Right lobe of liver (tissue), 6 donors: ENCODE data around the gene MREG. TPM values are rescaled to one million over a fixed set of nuclear protein-coding genes. Genes with fewer than 3 reads are reported as not detected.
"Not testable (repeated sequence)": the region's sequence is repeated elsewhere in the genome, so short reads cannot be mapped to it uniquely, and the experiment has no call there.

Experiments
- ATAC-seq, 4 donors: fragments of 200-7000 bp; cut with Tn5 transposase; one replicate each; pipeline ENCODE4 v1.9.1; 2020; ENCODE audit warnings: mild to moderate bottlenecking in 4 of 4, moderate library complexity in 4 of 4
- DNase-seq, 3 donors: peaks; one replicate each; pipeline ENCODE4 v3.0.0-alpha.2; 2020
- H3K27ac ChIP-seq, 3 donors: fragments of 200-600 bp; one replicate each; pipeline ENCODE4 v1.8.0; 2022
- H3K27me3 ChIP-seq, 2 donors: fragments of 200-600 bp; one replicate each; pipeline ENCODE4 v1.8.0; 2022
- H3K36me3 ChIP-seq, 4 donors: fragments of 200-600 bp; sonication (generic) in 1 of 4; one replicate each; pipeline versions ENCODE4 v1.5.1 to v1.8.0; 2017 to 2022; ENCODE audit warnings: control low read depth in 1 of 4
- H3K4me1 ChIP-seq, 4 donors: fragments of 200-600 bp; sonication (generic) in 1 of 4; one replicate each; pipeline versions ENCODE4 v1.5.1 to v1.8.0; 2017 to 2022; ENCODE audit warnings: control low read depth in 1 of 4
- H3K4me3 ChIP-seq, 3 donors: fragments of 200-600 bp; one replicate each; pipeline ENCODE4 v1.8.0; 2022
- H3K9me3 ChIP-seq, 4 donors: fragments of 200-600 bp; sonication (generic) in 1 of 4; one replicate each; pipeline versions ENCODE4 v1.5.1 to v1.8.0; 2017 to 2022; ENCODE audit warnings: control low read depth in 1 of 4
- CTCF ChIP-seq, 4 donors: fragments of 200-600 bp in 3 of 4; fragments of 450-650 bp in 1 of 4; IDR thresholded peaks; one replicate each; pipeline versions ENCODE4 v1.5.1 to v1.8.0; 2016 to 2022; ENCODE audit warnings: antibody characterized with exemption in 4 of 4, mild to moderate bottlenecking in 2 of 4
- POLR2A ChIP-seq: fragments of 450-650 bp; IDR thresholded peaks from one replicate; pipeline ENCODE4 v1.6.1; 2017; ENCODE audit warnings: antibody characterized with exemption, mild to moderate bottlenecking
- WGBS: methylation state at CpG from one replicate; pipeline ENCODE4 v1.1.6; 2018; ENCODE audit warnings: low coverage, low lambda C conversion rate; ENCODE audit not compliant: insufficient coverage; ENCODE audit errors: missing lambda C conversion rate; 5-methylcytosine and 5-hydroxymethylcytosine counted together
- intact Hi-C, 2 donors: fragments of 100-400 bp; cut with DNase I; formaldehyde crosslinking; loops; one replicate each; pipeline versions ENCODE4 v1.11.2 to v1.14.1; 2022
- total RNA-seq, 6 experiments: library from RNA; depleted of rRNA in 2 of 6; stranded (reverse); fragments of >200 nt in 2 of 6; fragmentation: NEBNext Ultra II Directional in 3 of 6; extraction: Animal tissue kit (Norgen Biotek cat#: 25700) in 3 of 6; gene quantifications; one replicate each; pipeline versions ENCODE4 v1.1.0 to v1.2.4, GENCODE V29; 2016 to 2023
- donor health status: DM: no; HTN: yes; CAD: no.
- donor health status: DM: no; HTN: no; CAD: no.
- donor health status: DM: no; HTN: no; CAD: no.
- donor health status: DM: no; HTN: yes; CAD: no.
- donor health status: DM: no; HTN: yes; CAD: no.

Gene MREG
- total RNA-seq, 6 experiments from 2014 or later, result 2.0 to 9.6 (median 5.0) TPM

- intact Hi-C loops, result no loop called here
- no peak for TF ChIP-seq POLR2A
- TF ChIP-seq CTCF (IDR thresholded peaks at IDR 0.05), result no peak
- Histone ChIP-seq H3K27ac (peak overlapping the region in 1 of 3 donors; percentile 38), H3K4me3 (no peak overlapping the region), H3K36me3 (peaks cover 0 to 12% (median 0%) of the 10 kb centered on the region in 4 donors), H3K27me3 (no peaks in the 10 kb centered on the region), H3K9me3 (no peaks in the 10 kb centered on the region), H3K4me1 (no peaks in the 10 kb centered on the region)
- ATAC-seq (peak in 2 of 4 donors; percentile 7 to 9), DNase-seq (no peak)
- WGBS, result 82% methylated on average over 2 of the region's 2 CpGs
Observed at GRCh38 chr2:215974700-215975429, 38.5 kb downstream of the MREG start.

GRCh38 chr2:215973954-215974699 is 39.2 kb downstream of the MREG start:
- Histone ChIP-seq H3K27me3 (no peaks in the 10 kb centered on the region), H3K36me3 (peaks cover 0 to 12% (median 0%) of the 10 kb centered on the region in 4 donors), H3K9me3 (no peaks in the 10 kb centered on the region), H3K4me1 (no peaks in the 10 kb centered on the region), H3K27ac (peak overlapping the region in 2 of 3 donors; percentile 37 to 38), H3K4me3 (no peak overlapping the region)
- TF ChIP-seq POLR2A (no peak), CTCF (IDR thresholded peaks at IDR 0.05) (no peak)
- DNase-seq (no peak), ATAC-seq (peak; percentile 78 to 97 (median 84))
- intact Hi-C loops, result no loop called here
- WGBS, result 37% methylated on average over 4 of the region's 6 CpGs

DNA sequence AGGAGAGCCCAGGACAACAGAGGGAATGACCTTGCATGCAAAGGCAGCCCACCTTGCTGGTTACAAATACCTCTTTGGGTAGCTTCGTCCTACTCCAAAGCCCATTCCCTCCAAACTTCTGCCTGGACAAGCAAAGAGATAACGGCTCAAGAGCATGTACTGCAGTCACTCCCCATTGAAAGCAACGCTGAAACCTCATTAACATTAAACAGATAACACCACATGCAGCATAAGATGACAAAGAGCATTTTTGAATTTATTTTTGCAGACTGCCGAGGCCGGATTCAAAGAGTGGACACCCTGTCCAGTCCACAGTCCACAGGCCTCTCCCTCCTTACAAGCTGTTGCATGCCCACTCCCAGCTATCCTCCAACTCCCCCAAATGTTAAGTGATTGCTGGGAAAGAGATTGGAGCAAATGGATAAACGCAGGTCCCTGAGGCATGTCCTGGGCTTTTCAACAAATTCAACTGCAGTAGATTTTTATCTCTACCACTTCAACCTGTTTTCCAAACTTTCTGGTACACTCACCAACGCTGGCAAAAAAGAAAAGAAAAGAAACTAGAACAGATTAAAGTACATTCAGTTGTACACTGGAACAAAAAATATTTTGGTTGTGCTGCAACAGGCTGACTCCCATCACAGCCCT is 40.1 kb downstream of the MREG start:
- H3K27ac ChIP-seq, result no peak overlapping the region
- H3K4me1 ChIP-seq, result no peaks in the 10 kb centered on the region
- no peak for DNase-seq
- no peak for TF ChIP-seq POLR2A
- TF ChIP-seq CTCF (IDR thresholded peaks at IDR 0.05), result no peak
- no peaks in the 10 kb centered on the region for H3K27me3 ChIP-seq
- no peaks in the 10 kb centered on the region for H3K9me3 ChIP-seq
- peaks cover 0 to 12% (median 0%) of the 10 kb centered on the region in 4 donors for H3K36me3 ChIP-seq
- intact Hi-C loops, result no loop called here
- no peak for ATAC-seq
- H3K4me3 ChIP-seq, result no peak overlapping the region
- 62% methylated on average over 5 of the region's 7 CpGs for WGBS

DNA sequence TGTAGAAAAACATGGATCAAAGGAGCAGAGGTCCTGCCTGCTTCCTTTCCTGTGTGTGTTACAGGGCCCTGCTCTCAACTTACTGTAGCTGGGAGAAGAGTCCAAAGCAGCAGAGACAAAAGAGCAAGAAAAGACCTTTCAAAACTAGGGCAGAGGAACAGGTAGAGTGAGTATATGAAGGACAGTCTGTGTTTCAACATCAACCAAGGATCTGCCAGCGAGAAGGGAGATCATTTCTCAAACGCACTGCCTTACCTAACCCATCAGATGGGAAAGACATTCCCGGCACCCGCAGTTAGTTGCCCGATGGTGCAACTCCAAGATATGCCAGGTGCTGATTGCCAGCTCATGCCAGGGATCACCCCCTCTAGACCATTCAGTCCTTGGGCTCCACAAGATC is 41.7 kb downstream of the MREG start:
- TF ChIP-seq CTCF (IDR thresholded peaks at IDR 0.05) (no peak), POLR2A (no peak)
- ATAC-seq (no peak), DNase-seq (no peak)
- Histone ChIP-seq H3K9me3 (no peaks in the 10 kb centered on the region), H3K36me3 (peaks cover 0 to 12% (median 0%) of the 10 kb centered on the region in 4 donors), H3K27ac (no peak overlapping the region), H3K4me3 (no peak overlapping the region), H3K4me1 (no peaks in the 10 kb centered on the region), H3K27me3 (no peaks in the 10 kb centered on the region)
- intact Hi-C loops, result no loop called here
- 100% methylated on average over 1 of the region's 5 CpGs for WGBS

GRCh38 chr2:215970894-215971293 is 42.5 kb downstream of the MREG start:
- intact Hi-C loops, H3K27me3 ChIP-seq, ATAC-seq, H3K4me3 ChIP-seq, DNase-seq, H3K9me3 ChIP-seq, H3K27ac ChIP-seq, H3K4me1 ChIP-seq: not testable (repeated sequence)
- peaks cover 0 to 12% (median 0%) of the 10 kb centered on the region in 4 donors for H3K36me3 ChIP-seq
- WGBS, result 100% methylated on average over 2 of the region's 4 CpGs
